Neural cell (in vitro differentiated cells): Measurements from ENCODE around the gene ARHGAP18. TPM values are rescaled to one million over a fixed set of nuclear protein-coding genes. Genes with fewer than 3 reads are reported as not detected.

Experiments
- H2AFZ ChIP-seq: fragments of 200-600, 300-800 bp; sonication (generic), shearing (Covaris generic); 2 replicates; pipeline ENCODE4 v1.6.0; 2014; ENCODE audit warnings: low read depth, mild to moderate bottlenecking, antibody characterized with exemption, low read length, moderate library complexity
- H3F3A ChIP-seq: fragments of 200-600 bp; shearing (Covaris generic); 2 replicates; pipeline ENCODE4 v1.6.1; 2016; ENCODE audit warnings: mild to moderate bottlenecking, moderate library complexity, mixed read lengths, antibody characterized with exemption, low read length; ENCODE audit not compliant: insufficient read depth, poor library complexity, severe bottlenecking
- H3K27ac ChIP-seq: fragments of 200-600, 300-800 bp; sonication (generic), shearing (Covaris generic); 2 replicates; pipeline ENCODE4 v1.5.1; 2014; ENCODE audit warnings: mild to moderate bottlenecking, low read length, moderate library complexity
- H3K27me3 ChIP-seq: fragments of 300-800, 200-600 bp; sonication (generic), shearing (Covaris generic); 2 replicates; pipeline ENCODE4 v1.6.0; 2014; ENCODE audit warnings: mild to moderate bottlenecking, low read depth, low read length, moderate library complexity; ENCODE audit not compliant: insufficient read depth
- H3K36me3 ChIP-seq: fragments of 300-800, 200-600 bp; sonication (generic), shearing (Covaris generic); 2 replicates; pipeline ENCODE4 v1.5.1; 2014; ENCODE audit warnings: mild to moderate bottlenecking, antibody characterized with exemption, low read length, moderate library complexity; ENCODE audit not compliant: insufficient read depth
- H3K4me2 ChIP-seq: fragments of 300-800, 200-600 bp; sonication (generic), shearing (Covaris generic); 2 replicates; pipeline ENCODE4 v1.6.0; 2014; ENCODE audit warnings: mild to moderate bottlenecking, low read length
- H3K4me3 ChIP-seq: fragments of 300-800, 200-600 bp; sonication (generic), shearing (Covaris generic); 2 replicates; pipeline ENCODE4 v1.5.1; 2014; ENCODE audit warnings: mild to moderate bottlenecking, low read length, moderate library complexity
- H3K79me2 ChIP-seq: fragments of 200-600 bp; shearing (Covaris generic); replicated peaks from 2 replicates; pipeline ENCODE4 v1.6.0; 2014; ENCODE audit warnings: mild to moderate bottlenecking, low read length, moderate library complexity; ENCODE audit not compliant: insufficient read depth
- H3K9ac ChIP-seq: fragments of 300-800, 200-600 bp; sonication (generic), shearing (Covaris generic); 2 replicates; pipeline ENCODE4 v1.6.1; 2016; ENCODE audit warnings: mild to moderate bottlenecking, low read length, mixed read lengths
- H3K9me2 ChIP-seq: fragments of 200-600 bp; shearing (Covaris generic); 2 replicates; pipeline ENCODE4 v1.6.1; 2016; ENCODE audit warnings: mild to moderate bottlenecking, low read length, mixed read lengths; ENCODE audit not compliant: insufficient read depth
- H3K9me3 ChIP-seq: fragments of 200-600, 300-800 bp; sonication (generic), shearing (Covaris generic); 2 replicates; pipeline ENCODE4 v1.6.1; 2016; ENCODE audit warnings: mild to moderate bottlenecking, mixed run types, low read length, moderate library complexity, mixed read lengths
- H4K20me1 ChIP-seq: fragments of 200-600 bp; shearing (Covaris generic); 2 replicates; pipeline ENCODE4 v1.6.1; 2016; ENCODE audit warnings: mild to moderate bottlenecking, mixed run types; ENCODE audit not compliant: insufficient read depth
- CTCF ChIP-seq: fragments of 450-650 bp; IDR thresholded peaks from 2 replicates; pipeline ENCODE4 v1.5.1; 2014; ENCODE audit warnings: antibody characterized with exemption, mild to moderate bottlenecking, moderate library complexity; ENCODE audit not compliant: poor library complexity, severe bottlenecking
- EP300 ChIP-seq: fragments of 450-650 bp; conservative IDR thresholded peaks from 2 replicates; pipeline ENCODE4 v1.6.1; 2014; ENCODE audit warnings: antibody characterized with exemption, mild to moderate bottlenecking, moderate library complexity; ENCODE audit not compliant: poor library complexity, severe bottlenecking
- EZH2 ChIP-seq: fragments of 200-600, 300-800 bp; shearing (Covaris generic), sonication (generic); IDR thresholded peaks from 2 replicates; pipeline ENCODE4 v1.6.1; 2014; ENCODE audit warnings: antibody characterized with exemption, low read length, borderline replicate concordance, mild to moderate bottlenecking; ENCODE audit not compliant: insufficient read depth, poor library complexity, severe bottlenecking
- MXI1 ChIP-seq: fragments of 450-650 bp; conservative IDR thresholded peaks from 2 replicates; pipeline ENCODE4 v1.6.1; 2014; ENCODE audit warnings: antibody characterized with exemption, mild to moderate bottlenecking; ENCODE audit not compliant: poor library complexity, severe bottlenecking
- POLR2AphosphoS5 ChIP-seq: IDR thresholded peaks from 2 replicates; pipeline ENCODE4 v1.6.1; 2012
- RAD21 ChIP-seq: fragments of 450-650 bp; conservative IDR thresholded peaks from 2 replicates; pipeline ENCODE4 v1.6.1; 2014; ENCODE audit warnings: antibody characterized with exemption, mild to moderate bottlenecking, moderate library complexity
- SMC3 ChIP-seq: fragments of 450-650 bp; conservative IDR thresholded peaks from 2 replicates; pipeline ENCODE4 v1.6.1; 2014; ENCODE audit warnings: antibody characterized with exemption, mild to moderate bottlenecking, moderate library complexity; ENCODE audit not compliant: poor library complexity
- TAF1 ChIP-seq: IDR thresholded peaks from 2 replicates; pipeline ENCODE4 v1.6.1; 2012; ENCODE audit warnings: low read depth
- polyA plus RNA-seq: library from polyadenylated mRNA; depleted of rRNA; stranded (reverse); fragments of >200 nt; gene quantifications from 2 replicates; pipeline ENCODE4 v1.2.3, GENCODE V29; 2014
- TF ChIP-seq, protein P1 (sequence below): IDR thresholded peaks from 2 replicates; pipeline ENCODE4 v1.6.1; 2012; ENCODE audit warnings: borderline replicate concordance

ARHGAP18 gene
- polyA plus RNA-seq, 1 donor from 2014 or later: 4.7 TPM

DNA sequence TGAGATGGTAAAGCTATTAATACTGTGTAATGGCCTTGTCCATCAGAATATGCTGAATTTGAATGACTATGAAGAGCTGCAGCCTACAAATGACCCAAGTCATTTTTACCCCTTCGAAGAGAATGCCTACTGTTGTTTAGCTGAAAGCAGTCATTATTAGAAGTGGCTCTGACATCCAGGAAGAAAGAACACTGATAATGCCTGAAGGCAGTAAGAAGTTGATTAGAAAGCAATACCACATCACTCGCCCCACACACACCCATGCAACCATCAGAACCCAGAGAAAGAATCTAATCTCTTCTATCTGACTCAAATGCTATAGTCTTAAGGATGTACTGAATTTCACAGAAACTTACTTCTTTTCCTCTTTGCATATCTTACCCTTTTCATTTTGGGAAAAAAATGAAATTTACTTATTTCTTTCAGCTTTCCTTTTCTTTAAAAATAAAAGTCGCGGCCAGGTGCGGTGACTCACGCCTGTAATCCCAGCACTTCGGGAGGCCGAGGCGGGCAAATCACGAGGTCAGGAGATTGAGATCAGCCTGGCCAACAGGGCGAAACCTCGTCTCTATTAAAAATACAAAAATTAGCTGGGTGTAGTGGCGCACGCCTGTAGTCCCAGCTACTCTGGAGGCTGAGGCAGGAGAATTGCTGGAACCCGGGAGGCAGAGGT, 61.0 kb downstream of the ARHGAP18 start:
- Histone ChIP-seq H4K20me1 (no peaks in the 10 kb centered on the region), H3K27me3 (no peaks in the 10 kb centered on the region), H3K27ac (no peak overlapping the region), H3F3A (no peaks in the 10 kb centered on the region), H2AFZ (no peak overlapping the region), H3K9me2 (no peaks in the 10 kb centered on the region), H3K9me3 (no peaks in the 10 kb centered on the region), H3K79me2 (no peaks in the 10 kb centered on the region), H3K4me3 (no peak overlapping the region), H3K9ac (no peak overlapping the region), H3K36me3 (no peaks in the 10 kb centered on the region), H3K4me2 (no peak overlapping the region)
- TF ChIP-seq, protein P1, sequence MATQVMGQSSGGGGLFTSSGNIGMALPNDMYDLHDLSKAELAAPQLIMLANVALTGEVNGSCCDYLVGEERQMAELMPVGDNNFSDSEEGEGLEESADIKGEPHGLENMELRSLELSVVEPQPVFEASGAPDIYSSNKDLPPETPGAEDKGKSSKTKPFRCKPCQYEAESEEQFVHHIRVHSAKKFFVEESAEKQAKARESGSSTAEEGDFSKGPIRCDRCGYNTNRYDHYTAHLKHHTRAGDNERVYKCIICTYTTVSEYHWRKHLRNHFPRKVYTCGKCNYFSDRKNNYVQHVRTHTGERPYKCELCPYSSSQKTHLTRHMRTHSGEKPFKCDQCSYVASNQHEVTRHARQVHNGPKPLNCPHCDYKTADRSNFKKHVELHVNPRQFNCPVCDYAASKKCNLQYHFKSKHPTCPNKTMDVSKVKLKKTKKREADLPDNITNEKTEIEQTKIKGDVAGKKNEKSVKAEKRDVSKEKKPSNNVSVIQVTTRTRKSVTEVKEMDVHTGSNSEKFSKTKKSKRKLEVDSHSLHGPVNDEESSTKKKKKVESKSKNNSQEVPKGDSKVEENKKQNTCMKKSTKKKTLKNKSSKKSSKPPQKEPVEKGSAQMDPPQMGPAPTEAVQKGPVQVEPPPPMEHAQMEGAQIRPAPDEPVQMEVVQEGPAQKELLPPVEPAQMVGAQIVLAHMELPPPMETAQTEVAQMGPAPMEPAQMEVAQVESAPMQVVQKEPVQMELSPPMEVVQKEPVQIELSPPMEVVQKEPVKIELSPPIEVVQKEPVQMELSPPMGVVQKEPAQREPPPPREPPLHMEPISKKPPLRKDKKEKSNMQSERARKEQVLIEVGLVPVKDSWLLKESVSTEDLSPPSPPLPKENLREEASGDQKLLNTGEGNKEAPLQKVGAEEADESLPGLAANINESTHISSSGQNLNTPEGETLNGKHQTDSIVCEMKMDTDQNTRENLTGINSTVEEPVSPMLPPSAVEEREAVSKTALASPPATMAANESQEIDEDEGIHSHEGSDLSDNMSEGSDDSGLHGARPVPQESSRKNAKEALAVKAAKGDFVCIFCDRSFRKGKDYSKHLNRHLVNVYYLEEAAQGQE: no peak
- TF ChIP-seq CTCF (no peak), RAD21 (no peak), EZH2 (no peak), MXI1 (no peak), SMC3 (no peak), POLR2AphosphoS5 (no peak), EP300 (no peak), TAF1 (no peak)

DNA sequence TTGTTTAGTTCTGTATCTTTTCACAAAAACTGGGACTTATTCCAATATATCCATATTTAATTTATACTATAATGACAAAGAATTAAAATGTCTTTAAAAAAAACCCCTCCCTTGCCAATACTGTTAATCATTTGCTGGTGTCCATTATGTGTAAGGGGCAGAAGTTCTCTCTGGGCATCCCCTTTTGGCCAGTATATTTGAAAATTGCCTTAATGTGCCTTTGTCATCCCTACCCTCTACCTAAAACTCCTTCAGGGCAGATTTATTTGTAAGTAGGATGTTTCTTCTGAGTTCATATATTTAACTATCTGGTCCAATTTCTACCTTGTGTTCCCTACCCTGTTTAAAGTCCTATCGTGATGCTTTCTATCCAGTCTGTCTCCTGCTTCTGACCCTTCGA, 62.9 kb downstream of the ARHGAP18 start:
- Histone ChIP-seq H3K36me3 (no peaks in the 10 kb centered on the region), H3F3A (no peaks in the 10 kb centered on the region), H3K79me2 (no peaks in the 10 kb centered on the region), H3K4me2 (no peak overlapping the region), H3K9me3 (no peaks in the 10 kb centered on the region), H2AFZ (no peak overlapping the region), H3K9ac (no peak overlapping the region), H3K4me3 (no peak overlapping the region), H3K9me2 (no peaks in the 10 kb centered on the region), H3K27ac (no peak overlapping the region), H4K20me1 (no peaks in the 10 kb centered on the region), H3K27me3 (no peaks in the 10 kb centered on the region)
- TF ChIP-seq SMC3 (no peak), TAF1 (no peak), MXI1 (no peak), POLR2AphosphoS5 (no peak), EP300 (no peak), CTCF (no peak)
- TF ChIP-seq, protein P1: no peak
